Gastroesophageal sphincter (tissue), 3 donors: ENCODE data around the gene TM9SF3.

Experiments used
- CTCF ChIP-seq, 4 experiments: fragments of 200-600 bp in 2 of 4; fragments of 450-650 bp in 2 of 4; sonication (generic) in 1 of 4; IDR thresholded peaks; one replicate each; pipeline ENCODE4 v1.5.1; 2017 to 2019; ENCODE audit warnings: antibody characterized with exemption in 4 of 4, mild to moderate bottlenecking in 2 of 4, moderate library complexity in 2 of 4
- POLR2A ChIP-seq, 2 donors: fragments of 450-650 bp; IDR thresholded peaks; one replicate each; pipeline ENCODE4 v1.6.1; 2017; ENCODE audit warnings: antibody characterized with exemption in 2 of 2, mild to moderate bottlenecking in 2 of 2, moderate library complexity in 1 of 2
- POLR2AphosphoS5 ChIP-seq: sonication (generic); formaldehyde crosslinking; IDR thresholded peaks from one replicate; pipeline ENCODE4 v1.6.1; 2017; ENCODE audit warnings: antibody characterized with exemption

- TF ChIP-seq CTCF (IDR thresholded peaks at IDR 0.05) = no peak
- no peak for TF ChIP-seq POLR2AphosphoS5
- TF ChIP-seq POLR2A (IDR thresholded peaks at IDR 0.05) = no peak
Measured at GRCh38 chr10:96632974-96633710, 46.3 kb upstream of the TM9SF3 start.
